Measurements from ENCODE around the gene VPS39.

DNA sequence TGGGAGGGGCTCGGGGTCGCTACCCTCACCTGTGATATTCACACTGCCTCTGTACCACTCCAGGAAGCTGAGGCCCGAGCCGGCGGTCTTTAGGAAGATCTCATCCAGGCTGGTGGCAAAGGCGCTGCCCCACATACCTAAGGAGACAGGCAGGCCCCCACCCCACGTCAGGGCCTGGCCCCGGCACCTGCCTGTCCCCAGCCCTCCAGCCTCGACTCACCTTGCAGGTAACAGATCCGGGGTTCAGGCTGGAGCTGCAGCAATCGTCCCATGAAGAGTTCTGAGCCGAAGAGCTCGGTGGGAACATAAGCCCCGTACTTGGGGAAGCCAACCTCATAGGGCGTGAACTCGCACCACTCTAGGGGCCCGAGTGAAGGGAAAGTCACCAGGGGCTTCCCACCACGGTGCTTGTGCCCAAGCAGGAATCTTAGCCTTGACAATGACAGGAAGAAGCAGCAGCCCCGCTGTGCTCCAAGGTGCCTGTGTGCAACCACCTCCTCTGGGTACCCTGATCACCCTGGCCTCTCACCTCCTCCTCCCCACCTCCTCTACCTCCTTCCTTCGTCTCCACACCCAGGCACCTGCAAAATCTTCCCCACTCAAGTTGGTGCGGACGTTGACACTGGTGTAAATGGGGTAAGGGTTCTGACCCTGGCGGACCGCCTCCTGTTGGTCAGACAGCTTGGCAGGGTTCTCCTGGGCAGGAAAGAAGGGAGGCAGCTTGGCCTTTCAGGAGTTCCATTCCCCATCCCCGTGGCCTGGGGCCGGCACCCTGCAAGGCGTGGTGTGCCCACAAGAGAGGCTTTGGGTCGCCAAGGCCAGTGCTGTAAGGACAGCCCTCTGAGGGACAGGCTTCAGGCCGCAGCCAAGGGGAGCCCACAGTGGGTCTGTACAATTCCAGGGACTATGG is 62.3 kb downstream of the VPS39 start:
- TF ChIP-seq, protein P1, sequence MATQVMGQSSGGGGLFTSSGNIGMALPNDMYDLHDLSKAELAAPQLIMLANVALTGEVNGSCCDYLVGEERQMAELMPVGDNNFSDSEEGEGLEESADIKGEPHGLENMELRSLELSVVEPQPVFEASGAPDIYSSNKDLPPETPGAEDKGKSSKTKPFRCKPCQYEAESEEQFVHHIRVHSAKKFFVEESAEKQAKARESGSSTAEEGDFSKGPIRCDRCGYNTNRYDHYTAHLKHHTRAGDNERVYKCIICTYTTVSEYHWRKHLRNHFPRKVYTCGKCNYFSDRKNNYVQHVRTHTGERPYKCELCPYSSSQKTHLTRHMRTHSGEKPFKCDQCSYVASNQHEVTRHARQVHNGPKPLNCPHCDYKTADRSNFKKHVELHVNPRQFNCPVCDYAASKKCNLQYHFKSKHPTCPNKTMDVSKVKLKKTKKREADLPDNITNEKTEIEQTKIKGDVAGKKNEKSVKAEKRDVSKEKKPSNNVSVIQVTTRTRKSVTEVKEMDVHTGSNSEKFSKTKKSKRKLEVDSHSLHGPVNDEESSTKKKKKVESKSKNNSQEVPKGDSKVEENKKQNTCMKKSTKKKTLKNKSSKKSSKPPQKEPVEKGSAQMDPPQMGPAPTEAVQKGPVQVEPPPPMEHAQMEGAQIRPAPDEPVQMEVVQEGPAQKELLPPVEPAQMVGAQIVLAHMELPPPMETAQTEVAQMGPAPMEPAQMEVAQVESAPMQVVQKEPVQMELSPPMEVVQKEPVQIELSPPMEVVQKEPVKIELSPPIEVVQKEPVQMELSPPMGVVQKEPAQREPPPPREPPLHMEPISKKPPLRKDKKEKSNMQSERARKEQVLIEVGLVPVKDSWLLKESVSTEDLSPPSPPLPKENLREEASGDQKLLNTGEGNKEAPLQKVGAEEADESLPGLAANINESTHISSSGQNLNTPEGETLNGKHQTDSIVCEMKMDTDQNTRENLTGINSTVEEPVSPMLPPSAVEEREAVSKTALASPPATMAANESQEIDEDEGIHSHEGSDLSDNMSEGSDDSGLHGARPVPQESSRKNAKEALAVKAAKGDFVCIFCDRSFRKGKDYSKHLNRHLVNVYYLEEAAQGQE (IDR thresholded peaks at IDR 0.05), result no peak
- TF ChIP-seq TP53 (CRISPR knock-in tag; IDR thresholded peaks at IDR 0.05), result no peak
- TF ChIP-seq POLR2A (IDR thresholded peaks at IDR 0.05; ENCODE audit: low read length), result no peak
- TF ChIP-seq, protein P2, sequence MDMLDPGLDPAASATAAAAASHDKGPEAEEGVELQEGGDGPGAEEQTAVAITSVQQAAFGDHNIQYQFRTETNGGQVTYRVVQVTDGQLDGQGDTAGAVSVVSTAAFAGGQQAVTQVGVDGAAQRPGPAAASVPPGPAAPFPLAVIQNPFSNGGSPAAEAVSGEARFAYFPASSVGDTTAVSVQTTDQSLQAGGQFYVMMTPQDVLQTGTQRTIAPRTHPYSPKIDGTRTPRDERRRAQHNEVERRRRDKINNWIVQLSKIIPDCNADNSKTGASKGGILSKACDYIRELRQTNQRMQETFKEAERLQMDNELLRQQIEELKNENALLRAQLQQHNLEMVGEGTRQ (IDR thresholded peaks at IDR 0.05), result no peak
